Stomach smooth muscle (tissue), 2 donors: ENCODE results near the gene PCSK9.

Experiments
- H3K27ac ChIP-seq: one replicate; pipeline ENCODE4 v1.7.0; 2013; ENCODE audit warnings: mild to moderate bottlenecking, low read length, inconsistent platforms
- H3K27me3 ChIP-seq, 2 donors: one replicate each; pipeline ENCODE4 v1.7.0; 2013; ENCODE audit warnings: low read length in 2 of 2; ENCODE audit not compliant: insufficient read depth in 2 of 2, control insufficient read depth in 1 of 2
- H3K36me3 ChIP-seq, 2 donors: one replicate each; pipeline ENCODE4 v1.7.0; 2013; ENCODE audit warnings: low read length in 2 of 2; ENCODE audit not compliant: control insufficient read depth in 2 of 2, insufficient read depth in 2 of 2
- H3K4me1 ChIP-seq: one replicate; pipeline ENCODE4 v1.7.0; 2013; ENCODE audit warnings: low read length; ENCODE audit not compliant: control insufficient read depth, insufficient read depth
- H3K4me3 ChIP-seq, 2 donors: one replicate each; pipeline ENCODE4 v1.7.0; 2013; ENCODE audit warnings: low read length in 2 of 2
- H3K9ac ChIP-seq, 2 donors: one replicate each; pipeline ENCODE4 v1.7.0; 2013; ENCODE audit warnings: low read length in 2 of 2, mild to moderate bottlenecking in 1 of 2
- H3K9me3 ChIP-seq, 2 donors: one replicate each; pipeline ENCODE4 v1.7.0; 2013; ENCODE audit warnings: low read length in 2 of 2; ENCODE audit not compliant: control insufficient read depth in 2 of 2
- donor health status: healthy.
- donor health status: Pancreatic carcinoma.

The PCSK9 gene

GRCh38 chr1:55059302-55060132 lies 20.2 kb downstream of the PCSK9 start:
- H3K9me3 ChIP-seq, result no peaks in the 10 kb centered on the region
- H3K4me1 ChIP-seq, result peaks cover 24% of the 10 kb centered on the region
- no peak overlapping the region for H3K27ac ChIP-seq
- no peak overlapping the region for H3K9ac ChIP-seq
- H3K27me3 ChIP-seq, result no peaks in the 10 kb centered on the region
- H3K36me3 ChIP-seq, result no peaks in the 10 kb centered on the region
- H3K4me3 ChIP-seq, result no peak overlapping the region

GRCh38 chr1:55060133-55060999 lies 21.0 kb downstream of the PCSK9 start:
- no peaks in the 10 kb centered on the region for H3K9me3 ChIP-seq
- H3K36me3 ChIP-seq, result no peaks in the 10 kb centered on the region
- H3K27ac ChIP-seq, result no peak overlapping the region
- H3K4me1 ChIP-seq, result peaks cover 33% of the 10 kb centered on the region
- H3K4me3 ChIP-seq, result no peak overlapping the region
- H3K27me3 ChIP-seq, result no peaks in the 10 kb centered on the region
- H3K9ac ChIP-seq, result no peak overlapping the region

- Histone ChIP-seq H3K4me1 (peaks cover 39% of the 10 kb centered on the region), H3K9ac (no peak overlapping the region), H3K4me3 (no peak overlapping the region), H3K36me3 (no peaks in the 10 kb centered on the region), H3K27me3 (no peaks in the 10 kb centered on the region), H3K27ac (no peak overlapping the region), H3K9me3 (no peaks in the 10 kb centered on the region)
Observed at GRCh38 chr1:55061000-55061705, 21.8 kb downstream of the PCSK9 start.

DNA sequence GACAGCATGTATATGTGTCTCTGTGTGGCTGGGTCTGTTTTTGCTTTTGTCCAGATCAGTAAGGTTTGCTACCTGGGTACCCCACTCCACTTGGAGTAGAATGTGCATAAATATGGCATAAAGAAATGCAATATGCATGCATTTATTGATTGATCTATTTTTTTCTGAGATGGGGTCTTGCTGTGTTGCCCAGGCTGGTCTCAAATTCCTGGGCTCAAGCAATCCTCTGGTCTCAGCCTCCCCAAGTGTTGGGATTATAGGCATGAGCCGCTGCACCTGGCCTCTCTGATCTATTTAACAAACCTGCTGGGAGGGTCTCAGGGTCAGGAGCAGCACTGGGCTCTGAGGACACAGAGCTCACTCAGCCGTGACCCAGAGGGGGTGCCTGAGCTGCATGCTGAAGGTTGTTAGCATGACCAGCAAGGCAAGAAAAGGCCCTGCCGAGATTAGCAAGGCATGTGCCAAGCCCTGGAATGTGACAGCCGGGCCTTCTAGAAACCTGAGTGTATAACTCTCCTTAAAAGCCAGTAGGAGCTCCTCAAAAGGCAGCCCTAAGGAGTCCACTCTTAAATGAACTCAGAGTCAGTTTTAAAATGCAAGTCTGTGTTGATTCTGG lies 22.5 kb downstream of the PCSK9 start:
- H3K9ac ChIP-seq, result no peak overlapping the region
- no peak overlapping the region for H3K4me3 ChIP-seq
- H3K9me3 ChIP-seq, result no peaks in the 10 kb centered on the region
- H3K27me3 ChIP-seq, result no peaks in the 10 kb centered on the region
- peaks cover 0 to 3% of the 10 kb centered on the region in 2 donors for H3K36me3 ChIP-seq
- H3K4me1 ChIP-seq, result peaks cover 39% of the 10 kb centered on the region
- H3K27ac ChIP-seq, result peak overlapping the region; percentile 49

DNA sequence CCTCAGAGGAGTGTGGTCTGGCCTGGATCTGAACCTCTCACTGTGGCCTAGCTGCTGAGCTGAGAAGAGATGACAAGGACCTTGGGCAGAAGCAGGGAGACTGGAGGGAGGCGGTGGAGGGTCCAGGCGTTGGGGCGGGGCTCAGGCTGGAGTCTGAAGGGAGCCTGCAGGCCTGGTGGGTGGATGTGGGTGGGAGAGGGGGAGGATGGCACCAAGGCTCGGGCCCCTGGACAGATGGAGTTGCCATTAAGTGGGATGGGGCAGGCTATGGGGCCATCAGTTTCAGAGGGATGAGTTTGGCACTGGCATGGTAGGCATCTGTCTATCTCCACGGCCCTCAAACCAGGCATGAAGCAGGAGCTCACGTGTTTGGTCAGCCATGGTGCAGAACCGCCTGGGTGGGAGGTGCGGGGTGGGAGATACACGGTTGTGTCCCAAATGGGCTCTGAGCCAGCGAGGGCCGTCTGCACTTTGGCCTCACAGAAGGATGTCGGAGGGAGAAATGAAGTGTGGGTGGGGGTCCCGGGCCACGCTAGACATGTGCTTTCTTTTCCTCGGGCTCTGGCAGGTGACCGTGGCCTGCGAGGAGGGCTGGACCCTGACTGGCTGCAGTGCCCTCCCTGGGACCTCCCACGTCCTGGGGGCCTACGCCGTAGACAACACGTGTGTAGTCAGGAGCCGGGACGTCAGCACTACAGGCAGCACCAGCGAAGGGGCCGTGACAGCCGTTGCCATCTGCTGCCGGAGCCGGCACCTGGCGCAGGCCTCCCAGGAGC lies 23.6 kb downstream of the PCSK9 start:
- Histone ChIP-seq H3K9me3 (no peaks in the 10 kb centered on the region), H3K36me3 (peaks cover 2 to 8% of the 10 kb centered on the region in 2 donors), H3K27me3 (no peaks in the 10 kb centered on the region), H3K4me3 (no peak overlapping the region), H3K4me1 (peaks cover 39% of the 10 kb centered on the region), H3K27ac (no peak overlapping the region), H3K9ac (no peak overlapping the region)

DNA sequence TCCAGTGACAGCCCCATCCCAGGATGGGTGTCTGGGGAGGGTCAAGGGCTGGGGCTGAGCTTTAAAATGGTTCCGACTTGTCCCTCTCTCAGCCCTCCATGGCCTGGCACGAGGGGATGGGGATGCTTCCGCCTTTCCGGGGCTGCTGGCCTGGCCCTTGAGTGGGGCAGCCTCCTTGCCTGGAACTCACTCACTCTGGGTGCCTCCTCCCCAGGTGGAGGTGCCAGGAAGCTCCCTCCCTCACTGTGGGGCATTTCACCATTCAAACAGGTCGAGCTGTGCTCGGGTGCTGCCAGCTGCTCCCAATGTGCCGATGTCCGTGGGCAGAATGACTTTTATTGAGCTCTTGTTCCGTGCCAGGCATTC lies 24.2 kb downstream of the PCSK9 start:
- H3K9me3 ChIP-seq, result no peaks in the 10 kb centered on the region
- H3K9ac ChIP-seq, result no peak overlapping the region
- peaks cover 39% of the 10 kb centered on the region for H3K4me1 ChIP-seq
- no peak overlapping the region for H3K27ac ChIP-seq
- H3K4me3 ChIP-seq, result no peak overlapping the region
- H3K27me3 ChIP-seq, result no peaks in the 10 kb centered on the region
- H3K36me3 ChIP-seq, result peaks cover 5 to 13% of the 10 kb centered on the region in 2 donors

DNA sequence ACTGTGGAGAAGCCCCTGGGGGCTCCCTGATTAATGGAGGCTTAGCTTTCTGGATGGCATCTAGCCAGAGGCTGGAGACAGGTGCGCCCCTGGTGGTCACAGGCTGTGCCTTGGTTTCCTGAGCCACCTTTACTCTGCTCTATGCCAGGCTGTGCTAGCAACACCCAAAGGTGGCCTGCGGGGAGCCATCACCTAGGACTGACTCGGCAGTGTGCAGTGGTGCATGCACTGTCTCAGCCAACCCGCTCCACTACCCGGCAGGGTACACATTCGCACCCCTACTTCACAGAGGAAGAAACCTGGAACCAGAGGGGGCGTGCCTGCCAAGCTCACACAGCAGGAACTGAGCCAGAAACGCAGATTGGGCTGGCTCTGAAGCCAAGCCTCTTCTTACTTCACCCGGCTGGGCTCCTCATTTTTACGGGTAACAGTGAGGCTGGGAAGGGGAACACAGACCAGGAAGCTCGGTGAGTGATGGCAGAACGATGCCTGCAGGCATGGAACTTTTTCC lies 24.8 kb downstream of the PCSK9 start:
- peak overlapping the region; percentile 46 for H3K27ac ChIP-seq

GRCh38 chr1:55064861-55065263 lies 25.5 kb downstream of the PCSK9 start:
- Histone ChIP-seq H3K4me1 (peaks cover 39% of the 10 kb centered on the region), H3K9ac (no peak overlapping the region), H3K4me3 (no peak overlapping the region), H3K27ac (peak overlapping the region; percentile 46), H3K9me3 (no peaks in the 10 kb centered on the region), H3K36me3 (peaks cover 8 to 21% of the 10 kb centered on the region in 2 donors), H3K27me3 (no peaks in the 10 kb centered on the region)

More for the DNA sequence above, 24.8 kb downstream of the PCSK9 start:
- Histone ChIP-seq H3K9me3 (no peaks in the 10 kb centered on the region), H3K27me3 (no peaks in the 10 kb centered on the region), H3K36me3 (peaks cover 8 to 18% of the 10 kb centered on the region in 2 donors), H3K4me1 (peaks cover 39% of the 10 kb centered on the region), H3K9ac (no peak overlapping the region), H3K4me3 (no peak overlapping the region)

- Histone ChIP-seq H3K9ac (no peak overlapping the region), H3K36me3 (peaks cover 14 to 22% of the 10 kb centered on the region in 2 donors), H3K27ac (peak overlapping the region; percentile 31), H3K27me3 (no peaks in the 10 kb centered on the region), H3K4me1 (peaks cover 38% of the 10 kb centered on the region), H3K4me3 (no peak overlapping the region), H3K9me3 (no peaks in the 10 kb centered on the region)
Observed at GRCh38 chr1:55065648-55066047, 26.3 kb downstream of the PCSK9 start.
